B cell (primary cell): ENCODE measurements around the gene TEF. TPM values are rescaled to one million over a fixed set of nuclear protein-coding genes. Genes with fewer than 3 reads are reported as not detected.

Experiments used
- ATAC-seq: fragments of 200-7000 bp; cut with Tn5 transposase; one replicate; pipeline ENCODE4 v1.10.0; 2021; ENCODE audit warnings: low read depth, mild to moderate bottlenecking, moderate number of reproducible peaks, moderate library complexity
- CTCF ChIA-PET: fragments of 350-600 bp; sonication (Branson Sonifier 250); formaldehyde crosslinking; loops from one replicate; lab custom pipeline; 2021; ENCODE audit warnings: antibody characterized with exemption, inconsistent platforms; lab: Charles Lee
- POLR2A ChIA-PET: fragments of 350-600 bp; sonication (Branson Sonifier 250); formaldehyde crosslinking; loops from one replicate; lab custom pipeline; 2021; ENCODE audit warnings: antibody characterized with exemption; lab: Charles Lee
- DNase-seq: peaks from one replicate; pipeline ENCODE4 v3.0.0; 2013
- H2AFZ ChIP-seq: 2 replicates; pipeline ENCODE4 v1.6.1; 2012; ENCODE audit warnings: mild to moderate bottlenecking, low read depth, low read length; ENCODE audit not compliant: insufficient read depth, poor library complexity, severe bottlenecking
- H3K27ac ChIP-seq, 2 donors: 1 replicate in 1 of 2; 2 replicates in 1 of 2; pipeline ENCODE4 v1.5.1; 2012 to 2013; ENCODE audit warnings: low read length in 2 of 2, mild to moderate bottlenecking in 2 of 2, moderate library complexity in 1 of 2
- H3K27me3 ChIP-seq, 4 experiments: fragments of 200-600 bp in 1 of 4; sonication (generic) in 1 of 4; replicated peaks in 1 of 4; 1 replicate in 2 of 4; 2 replicates in 2 of 4; pipeline versions ENCODE4 v1.6.1 to v1.7.0; 2013 to 2016; ENCODE audit warnings: low read length in 3 of 4, mild to moderate bottlenecking in 2 of 4, mixed read lengths in 1 of 4, moderate library complexity in 1 of 4; ENCODE audit not compliant: insufficient read depth in 4 of 4, control insufficient read depth in 3 of 4; ENCODE audit errors: control extremely low read depth in 1 of 4
- H3K36me3 ChIP-seq, 2 experiments: replicated peaks in 1 of 2; 1 replicate in 1 of 2; 2 replicates in 1 of 2; pipeline versions ENCODE4 v1.6.1 to v1.7.1; 2013; ENCODE audit warnings: low read length in 1 of 2; ENCODE audit not compliant: insufficient read depth in 2 of 2, control insufficient read depth in 1 of 2; ENCODE audit errors: control extremely low read depth in 1 of 2, extremely low read depth in 1 of 2
- H3K4me1 ChIP-seq, 2 donors: fragments of 200-600 bp in 1 of 2; sonication (generic) in 1 of 2; 1 replicate in 1 of 2; 2 replicates in 1 of 2; pipeline versions ENCODE4 v1.5.1 to v1.6.1; 2013 to 2017; ENCODE audit warnings: low read length in 2 of 2; ENCODE audit not compliant: control insufficient read depth in 2 of 2, insufficient read depth in 2 of 2
- H3K4me2 ChIP-seq: replicated peaks from 2 replicates; pipeline ENCODE3; 2012; ENCODE audit warnings: mild to moderate bottlenecking, low read depth, low read length; ENCODE audit not compliant: poor library complexity, severe bottlenecking
- H3K4me3 ChIP-seq, 5 experiments: fragments of 200-600 bp in 1 of 5; sonication (generic) in 1 of 5; 1 replicate in 3 of 5; 2 replicates in 2 of 5; pipeline versions ENCODE4 v1.5.1 to v1.7.0; 2011 to 2016; ENCODE audit warnings: low read length in 4 of 5, mild to moderate bottlenecking in 4 of 5, low read depth in 2 of 5, control low read depth in 1 of 5, moderate library complexity in 1 of 5; ENCODE audit not compliant: insufficient read depth in 1 of 5; ENCODE audit errors: control extremely low read depth in 1 of 5, extremely low read depth in 1 of 5
- H3K79me2 ChIP-seq: fragments of 200-600 bp; sonication (generic); one replicate; pipeline ENCODE4 v1.6.0; 2016; ENCODE audit warnings: low read length; ENCODE audit not compliant: control insufficient read depth, insufficient read depth
- H3K9ac ChIP-seq: fragments of 200-600 bp; sonication (generic); 2 replicates; pipeline ENCODE4 v1.6.1; 2017; ENCODE audit warnings: mild to moderate bottlenecking, low read length, moderate library complexity
- H3K9me3 ChIP-seq, 3 donors: one replicate each; pipeline versions ENCODE4 v1.6.1 to v1.7.1; 2013; ENCODE audit warnings: low read length in 2 of 3; ENCODE audit not compliant: control insufficient read depth in 2 of 3, insufficient read depth in 1 of 3; ENCODE audit errors: control extremely low read depth in 1 of 3
- H4K20me1 ChIP-seq: 2 replicates; pipeline ENCODE4 v1.6.0; 2012; ENCODE audit warnings: mild to moderate bottlenecking, low read length; ENCODE audit not compliant: insufficient read depth, control insufficient read depth, poor library complexity, severe bottlenecking
- H3K27ac Mint-ChIP-seq: one replicate; pipeline ENCODE4 v1.8.0; 2021; ENCODE audit warnings: mixed read lengths
- H3K27me3 Mint-ChIP-seq: one replicate; pipeline ENCODE4 v1.8.0; 2021; ENCODE audit warnings: mixed read lengths
- H3K4me1 Mint-ChIP-seq: one replicate; pipeline ENCODE4 v1.8.0; 2021; ENCODE audit warnings: mixed read lengths
- H3K4me3 Mint-ChIP-seq: one replicate; pipeline ENCODE4 v1.8.0; 2021; ENCODE audit warnings: mixed read lengths
- H3K9me3 Mint-ChIP-seq: one replicate; pipeline ENCODE4 v1.8.0; 2022; ENCODE audit warnings: mixed read lengths; ENCODE audit not compliant: insufficient read depth
- EZH2 ChIP-seq: IDR thresholded peaks from 2 replicates; pipeline ENCODE4 v1.6.1; 2012; ENCODE audit warnings: borderline replicate concordance, low read depth, mild to moderate bottlenecking, moderate library complexity, low read length; ENCODE audit not compliant: insufficient read depth, poor library complexity, severe bottlenecking
- whole genome bisulfite sequencing: methylation state at CpG from one replicate; pipeline ENCODE4 v1.1.5; 2013; ENCODE audit warnings: missing lambda C conversion rate; ENCODE audit not compliant: insufficient coverage; 5-methylcytosine and 5-hydroxymethylcytosine counted together
- intact Hi-C: fragments of 100-400 bp; cut with micrococcal nuclease; formaldehyde crosslinking; loops from one replicate; pipeline ENCODE4 v1.10.0; 2022
- polyA plus RNA-seq: library from polyadenylated mRNA; depleted of rRNA; stranded (reverse); fragments of >200 nt; gene quantifications from 2 replicates; pipeline ENCODE4 v1.2.3, GENCODE V29; 2012
- total RNA-seq, 2 donors: library from RNA; stranded (reverse); fragments of 120-200 nt in 1 of 2; gene quantifications; 1 replicate in 1 of 2; 2 replicates in 1 of 2; pipeline versions ENCODE4 v1.2.3 to v1.2.4, GENCODE V29; 2013 to 2022
- TF ChIP-seq, protein P1 (sequence below): fragments of 200-600 bp; IDR thresholded peaks from one replicate; pipeline ENCODE4 v1.8.0; 2022; ENCODE audit warnings: antibody characterized with exemption, mild to moderate bottlenecking

Gene TEF
- total and polyA plus RNA-seq, 2 donors (not counting 1 experiment from before 2014, with no cell fraction given), result 5.0 to 5.5 TPM

GRCh38 chr22:41395531-41396240, 13.9 kb downstream of the TEF start:
- Mint-ChIP-seq H3K9me3 (no peaks in the 10 kb centered on the region), H3K27ac (no peak overlapping the region), H3K27me3 (no peaks in the 10 kb centered on the region), H3K4me3 (no peak overlapping the region), H3K4me1 (no peaks in the 10 kb centered on the region)
- Histone ChIP-seq H3K36me3 (peaks cover 0 to 25% of the 10 kb centered on the region in 2 experiments), H3K79me2 (no peaks in the 10 kb centered on the region), H3K27ac (no peak overlapping the region), H3K4me3 (no peak overlapping the region), H3K4me2 (no peak overlapping the region), H3K4me1 (no peaks in the 10 kb centered on the region), H3K9ac (no peak overlapping the region), H3K27me3 (no peaks in the 10 kb centered on the region), H4K20me1 (no peaks in the 10 kb centered on the region), H2AFZ (no peak overlapping the region), H3K9me3 (no peaks in the 10 kb centered on the region)
- ChIA-PET POLR2A (no interaction called here), CTCF (interaction anchor here (1.6 to 9.7 kb wide), 2 partner anchors 121 to 131 kb away, joined by 4 to 177 read pairs; no protein-coding TSS in a partner anchor)
- ATAC-seq (no peak), DNase-seq (no peak)
- 98% methylated on average over 35 of the region's 37 CpGs for WGBS
- intact Hi-C loops, result no loop called here
- TF ChIP-seq EZH2, result no peak
- TF ChIP-seq, protein P1, sequence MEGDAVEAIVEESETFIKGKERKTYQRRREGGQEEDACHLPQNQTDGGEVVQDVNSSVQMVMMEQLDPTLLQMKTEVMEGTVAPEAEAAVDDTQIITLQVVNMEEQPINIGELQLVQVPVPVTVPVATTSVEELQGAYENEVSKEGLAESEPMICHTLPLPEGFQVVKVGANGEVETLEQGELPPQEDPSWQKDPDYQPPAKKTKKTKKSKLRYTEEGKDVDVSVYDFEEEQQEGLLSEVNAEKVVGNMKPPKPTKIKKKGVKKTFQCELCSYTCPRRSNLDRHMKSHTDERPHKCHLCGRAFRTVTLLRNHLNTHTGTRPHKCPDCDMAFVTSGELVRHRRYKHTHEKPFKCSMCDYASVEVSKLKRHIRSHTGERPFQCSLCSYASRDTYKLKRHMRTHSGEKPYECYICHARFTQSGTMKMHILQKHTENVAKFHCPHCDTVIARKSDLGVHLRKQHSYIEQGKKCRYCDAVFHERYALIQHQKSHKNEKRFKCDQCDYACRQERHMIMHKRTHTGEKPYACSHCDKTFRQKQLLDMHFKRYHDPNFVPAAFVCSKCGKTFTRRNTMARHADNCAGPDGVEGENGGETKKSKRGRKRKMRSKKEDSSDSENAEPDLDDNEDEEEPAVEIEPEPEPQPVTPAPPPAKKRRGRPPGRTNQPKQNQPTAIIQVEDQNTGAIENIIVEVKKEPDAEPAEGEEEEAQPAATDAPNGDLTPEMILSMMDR, result no peak

DNA sequence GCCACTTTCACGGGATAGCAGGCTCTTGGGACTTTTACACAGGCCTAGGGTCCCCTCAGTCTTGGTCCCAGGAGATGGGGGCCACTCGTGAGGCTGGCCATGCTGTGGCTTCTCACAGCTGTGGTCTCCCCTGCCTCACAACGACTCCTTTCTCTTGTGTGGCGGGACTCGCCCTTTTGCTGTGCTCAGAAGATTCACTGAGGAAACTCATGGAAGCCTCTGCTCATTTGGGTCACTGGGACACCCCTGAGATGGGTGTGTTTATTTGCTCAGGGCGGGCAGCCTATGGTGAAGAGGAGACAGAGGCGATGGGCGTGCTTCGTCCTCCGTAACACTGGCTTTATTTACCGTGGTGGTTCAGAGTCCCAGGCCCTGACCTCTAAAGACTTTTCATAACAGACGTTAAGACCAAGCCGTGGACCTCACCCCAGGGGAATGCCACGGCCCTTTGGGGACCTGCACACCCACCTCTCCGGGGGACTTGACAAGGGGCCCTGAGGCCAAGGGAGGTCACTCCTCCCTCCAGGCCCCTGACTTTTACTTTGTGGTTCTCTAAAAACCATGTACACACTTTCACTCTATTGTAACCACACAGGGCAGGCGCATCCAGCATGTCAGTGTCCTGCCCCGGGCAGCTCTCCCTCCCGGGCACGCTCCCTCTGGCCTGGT, 15.5 kb downstream of the TEF start:
- Histone ChIP-seq H3K4me1 (no peaks in the 10 kb centered on the region), H3K4me2 (no peak overlapping the region), H3K79me2 (no peaks in the 10 kb centered on the region), H2AFZ (no peak overlapping the region), H3K27ac (no peak overlapping the region), H3K4me3 (no peak overlapping the region), H4K20me1 (no peaks in the 10 kb centered on the region), H3K9ac (no peak overlapping the region), H3K27me3 (no peaks in the 10 kb centered on the region), H3K9me3 (no peaks in the 10 kb centered on the region), H3K36me3 (peaks cover 0 to 20% of the 10 kb centered on the region in 2 experiments)
- WGBS, result 96% methylated on average over 17 of the region's 19 CpGs
- no peak overlapping the region for H3K4me3 Mint-ChIP-seq
- H3K4me1 Mint-ChIP-seq, result no peaks in the 10 kb centered on the region
- POLR2A ChIA-PET, result no interaction called here
- no peak for DNase-seq
- H3K27me3 Mint-ChIP-seq, result no peaks in the 10 kb centered on the region
- intact Hi-C loops, result no loop called here
- ATAC-seq, result no peak
- H3K9me3 Mint-ChIP-seq, result no peaks in the 10 kb centered on the region
- CTCF ChIA-PET, result interaction anchor here (9.7 kb wide), 1 partner anchor 120 kb away, joined by 177 read pairs; no protein-coding TSS in a partner anchor
- H3K27ac Mint-ChIP-seq, result no peak overlapping the region
- TF ChIP-seq EZH2, result no peak
- TF ChIP-seq, protein P1, result no peak
